Bronchial epithelial cell (primary cell): Measurements from ENCODE around the gene TRMO. TPM values are rescaled to one million over a fixed set of nuclear protein-coding genes. Genes with fewer than 3 reads are reported as not detected.

Source experiments
- DNase-seq: peaks from one replicate; pipeline ENCODE4 v3.0.0-alpha.2; 2010; ENCODE audit warnings: low read depth
- FAIRE-seq: peaks from 2 replicates; lab custom pipeline; 2011; peaks lifted over from hg19 to GRCh38; lab: Jason Lieb, UNC
- H3K27me3 ChIP-seq: 2 replicates; pipeline ENCODE4 v1.5.1; 2011; ENCODE audit warnings: low read length; ENCODE audit not compliant: control insufficient read depth, insufficient read depth
- H3K36me3 ChIP-seq: 2 replicates; pipeline ENCODE4 v1.5.1; 2011; ENCODE audit warnings: low read length; ENCODE audit not compliant: control insufficient read depth, insufficient read depth
- H3K4me3 ChIP-seq: 2 replicates; pipeline ENCODE4 v1.5.1; 2011; ENCODE audit warnings: mild to moderate bottlenecking, low read depth, low read length, control low read depth
- total RNA-seq: library from RNA; depleted of rRNA; stranded (reverse); fragments of >200 nt; gene quantifications from 2 replicates; pipeline ENCODE4 v1.2.1, GENCODE V29; 2014
- TF ChIP-seq, protein P1 (sequence below): IDR thresholded peaks from 2 replicates; pipeline ENCODE4 v1.5.1; 2011; ENCODE audit warnings: mild to moderate bottlenecking, moderate library complexity, low read length, control low read depth, inconsistent platforms; ENCODE audit not compliant: insufficient read depth, severe bottlenecking

TRMO gene
- total RNA-seq, 1 donor from 2014 or later, result 25.0 TPM

DNA sequence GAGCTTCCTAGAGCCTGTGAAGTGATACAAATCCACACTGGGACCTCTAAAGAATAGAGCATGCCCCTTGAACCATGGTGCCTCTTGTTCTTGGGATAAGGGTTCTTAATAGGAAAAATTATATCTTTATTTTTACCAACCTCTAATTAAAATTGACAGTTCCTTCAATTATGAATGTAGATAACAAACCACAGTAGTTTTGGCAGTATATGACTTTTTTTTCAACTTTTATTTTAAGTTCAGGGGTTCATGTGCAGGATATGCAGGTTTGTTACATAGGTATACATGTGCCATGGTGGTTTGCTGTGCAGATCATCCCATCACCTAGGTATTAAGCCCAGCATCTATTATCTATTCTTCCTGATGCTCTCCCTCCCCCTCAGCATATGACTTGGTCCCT, 14.7 kb upstream of the TRMO start:
- Histone ChIP-seq H3K36me3 (no peaks in the 10 kb centered on the region), H3K4me3 (no peak overlapping the region), H3K27me3 (peaks cover 8% of the 10 kb centered on the region)
- TF ChIP-seq, protein P1, sequence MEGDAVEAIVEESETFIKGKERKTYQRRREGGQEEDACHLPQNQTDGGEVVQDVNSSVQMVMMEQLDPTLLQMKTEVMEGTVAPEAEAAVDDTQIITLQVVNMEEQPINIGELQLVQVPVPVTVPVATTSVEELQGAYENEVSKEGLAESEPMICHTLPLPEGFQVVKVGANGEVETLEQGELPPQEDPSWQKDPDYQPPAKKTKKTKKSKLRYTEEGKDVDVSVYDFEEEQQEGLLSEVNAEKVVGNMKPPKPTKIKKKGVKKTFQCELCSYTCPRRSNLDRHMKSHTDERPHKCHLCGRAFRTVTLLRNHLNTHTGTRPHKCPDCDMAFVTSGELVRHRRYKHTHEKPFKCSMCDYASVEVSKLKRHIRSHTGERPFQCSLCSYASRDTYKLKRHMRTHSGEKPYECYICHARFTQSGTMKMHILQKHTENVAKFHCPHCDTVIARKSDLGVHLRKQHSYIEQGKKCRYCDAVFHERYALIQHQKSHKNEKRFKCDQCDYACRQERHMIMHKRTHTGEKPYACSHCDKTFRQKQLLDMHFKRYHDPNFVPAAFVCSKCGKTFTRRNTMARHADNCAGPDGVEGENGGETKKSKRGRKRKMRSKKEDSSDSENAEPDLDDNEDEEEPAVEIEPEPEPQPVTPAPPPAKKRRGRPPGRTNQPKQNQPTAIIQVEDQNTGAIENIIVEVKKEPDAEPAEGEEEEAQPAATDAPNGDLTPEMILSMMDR, result no peak
- DNase-seq (no peak), FAIRE-seq (no peak)

DNA sequence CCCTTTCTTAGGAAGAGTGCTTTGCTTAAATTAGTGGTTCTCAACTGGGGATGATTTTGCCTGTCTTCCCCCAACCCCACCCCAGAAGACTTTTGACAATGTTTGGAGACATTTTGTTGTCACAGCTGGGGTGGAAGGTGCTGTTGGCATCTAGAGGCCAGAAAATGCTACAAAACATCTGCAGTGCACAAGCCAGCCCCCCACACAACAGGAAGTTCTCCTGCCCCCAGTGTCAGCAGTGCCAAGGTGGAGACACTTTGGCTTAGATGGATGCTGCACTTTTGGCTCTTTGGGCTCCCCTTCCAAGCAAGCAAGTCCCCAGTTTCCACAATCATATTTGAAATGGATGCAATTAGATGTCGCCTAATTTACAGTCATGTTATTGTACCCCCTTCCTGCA, 13.0 kb upstream of the TRMO start:
- H3K4me3 ChIP-seq, result no peak overlapping the region
- no peaks in the 10 kb centered on the region for H3K36me3 ChIP-seq
- peaks cover 3% of the 10 kb centered on the region for H3K27me3 ChIP-seq
- DNase-seq, result no peak
- TF ChIP-seq, protein P1, result no peak
- FAIRE-seq, result no peak

DNA sequence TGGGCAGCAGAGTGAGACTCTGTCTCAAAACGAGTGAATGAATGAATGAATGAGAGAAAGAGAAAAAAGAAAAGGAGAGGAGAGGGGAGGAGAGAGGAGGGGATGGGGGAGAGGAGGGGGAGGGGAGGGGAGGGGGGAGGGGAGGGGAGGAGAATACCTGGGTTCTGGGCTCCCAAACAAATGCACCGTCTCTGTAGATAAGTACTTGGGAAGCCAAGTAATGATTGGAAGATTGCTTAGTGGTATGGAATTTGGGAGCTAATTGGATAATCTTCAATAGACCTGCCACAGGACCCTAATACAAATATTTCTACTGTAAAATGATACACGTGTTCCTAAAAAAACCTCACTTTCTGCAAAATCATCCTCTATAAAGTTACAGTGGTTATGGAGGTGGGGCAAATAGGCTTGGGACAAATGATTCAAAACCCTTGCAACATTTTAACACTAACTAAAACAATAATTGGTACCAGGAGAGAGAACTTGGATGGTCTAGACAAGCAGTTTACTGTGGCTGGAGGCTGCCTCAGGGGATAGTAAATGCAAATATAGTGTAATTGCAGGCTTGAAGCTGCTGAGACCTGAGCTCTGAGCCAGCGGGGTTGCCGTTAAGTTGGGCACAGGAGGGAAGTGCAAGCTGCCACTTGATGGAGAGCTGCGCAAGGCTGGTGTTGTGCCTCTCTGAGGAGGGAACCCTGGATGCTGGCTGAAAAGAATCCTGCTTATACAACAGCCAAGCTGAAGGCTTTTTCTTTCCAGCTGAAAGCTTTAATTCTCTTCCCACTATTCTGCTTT, 12.2 kb upstream of the TRMO start:
- Histone ChIP-seq H3K4me3 (no peak overlapping the region), H3K27me3 (peaks cover 2% of the 10 kb centered on the region), H3K36me3 (no peaks in the 10 kb centered on the region)
- TF ChIP-seq, protein P1, result no peak
- no peak for DNase-seq
- no peak for FAIRE-seq

DNA sequence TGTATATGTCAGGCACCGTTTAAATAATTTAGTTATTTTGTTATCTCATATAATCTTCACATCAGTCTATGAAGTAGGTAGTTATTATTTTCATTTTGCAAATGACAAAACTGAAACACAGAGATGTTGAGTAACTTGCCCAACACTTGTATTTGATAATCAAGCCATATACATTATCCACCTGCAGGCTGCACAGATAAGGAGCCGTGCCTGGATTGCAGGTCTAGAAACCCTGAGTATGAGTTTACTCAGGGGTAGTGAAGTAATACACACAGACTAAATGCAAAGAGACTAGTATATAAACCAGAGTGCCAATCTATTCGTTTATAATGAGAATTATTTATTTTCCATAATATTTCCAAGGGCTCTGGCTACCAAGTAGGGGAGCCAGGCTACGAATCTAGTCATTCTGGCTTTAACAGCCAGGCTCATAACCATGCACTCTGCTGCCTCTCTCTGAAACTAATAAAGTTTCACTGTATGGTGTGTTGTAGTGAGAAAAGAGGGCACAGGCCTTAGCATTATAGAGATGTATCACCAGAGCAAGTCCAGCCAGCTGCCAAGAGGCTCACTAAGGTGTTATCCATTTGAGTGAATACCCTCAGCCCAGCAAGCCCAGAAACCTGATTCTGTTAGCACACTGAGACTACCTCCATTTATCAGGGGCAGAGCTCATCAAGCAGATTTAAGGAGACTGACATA, 11.1 kb upstream of the TRMO start:
- TF ChIP-seq, protein P1, result no peak
- H3K36me3 ChIP-seq, result no peaks in the 10 kb centered on the region
- no peak overlapping the region for H3K4me3 ChIP-seq
- DNase-seq (no peak), FAIRE-seq (no peak)
- peaks cover 2% of the 10 kb centered on the region for H3K27me3 ChIP-seq

DNA sequence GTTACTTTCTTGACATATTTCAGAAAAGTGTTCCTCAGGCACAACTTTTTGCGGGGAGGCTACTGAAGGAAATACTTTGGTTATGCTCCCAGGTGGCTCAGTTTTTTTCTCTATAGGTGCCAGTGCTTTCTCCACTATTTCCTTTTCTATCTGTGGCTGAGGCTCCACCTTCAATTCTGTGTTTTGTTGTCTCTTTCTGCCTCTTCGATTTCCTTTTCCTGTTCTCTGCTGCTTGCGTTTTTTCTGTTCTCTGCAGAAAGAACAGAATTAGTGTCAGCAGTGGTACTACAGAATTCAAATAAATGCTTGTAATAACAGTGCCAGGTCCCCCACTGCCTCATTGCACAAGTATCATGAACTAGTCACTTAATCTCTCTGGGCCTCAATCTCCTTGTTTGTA, 8.7 kb upstream of the TRMO start:
- TF ChIP-seq, protein P1, result no peak
- no peak overlapping the region for H3K4me3 ChIP-seq
- no peak for DNase-seq
- no peak for FAIRE-seq
- peaks cover 2% of the 10 kb centered on the region for H3K27me3 ChIP-seq
- no peaks in the 10 kb centered on the region for H3K36me3 ChIP-seq
